ENCODE data around the gene KRTAP27-1.

The KRTAP27-1 gene, protein sequence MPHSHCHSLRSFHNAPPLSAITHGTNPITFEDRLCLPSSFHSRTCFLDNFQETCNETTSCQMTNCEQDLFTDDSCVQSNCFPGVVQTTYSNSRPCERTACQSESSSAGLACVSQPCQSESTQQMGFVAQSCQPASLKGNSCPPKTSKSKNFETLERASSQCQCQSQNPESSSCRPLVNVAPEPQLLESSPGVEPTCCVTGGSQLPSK

DNA sequence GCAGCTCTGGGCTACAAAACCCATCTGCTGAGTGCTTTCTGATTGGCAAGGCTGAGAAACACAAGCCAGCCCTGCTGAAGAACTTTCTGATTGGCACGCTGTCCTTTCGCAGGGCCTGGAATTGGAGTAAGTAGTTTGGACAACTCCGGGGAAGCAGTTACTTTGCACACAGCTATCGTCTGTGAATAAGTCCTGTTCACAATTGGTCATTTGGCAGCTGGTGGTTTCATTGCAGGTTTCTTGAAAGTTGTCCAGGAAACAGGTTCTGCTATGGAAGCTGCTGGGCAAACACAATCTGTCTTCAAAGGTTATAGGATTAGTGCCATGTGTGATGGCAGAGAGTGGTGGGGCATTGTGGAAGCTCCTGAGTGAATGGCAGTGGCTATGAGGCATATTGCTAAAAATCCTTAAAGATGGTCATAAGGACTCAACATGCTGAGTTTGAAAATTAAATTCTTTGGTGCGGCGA lies at the start of gene KRTAP27-1:
TSS of gene KRTAP27-1 (minus strand) at position 419 of the 469 bp plus-strand sequence. CDS start at position 393, 26 bp downstream.
- DNase-seq (ENCODE audit: low spot score): no peak

GRCh38 chr21:30382201-30382600 lies 44.7 kb upstream of the KRTAP27-1 start:
- no peak for DNase-seq (ENCODE audit: low spot score)

DNA sequence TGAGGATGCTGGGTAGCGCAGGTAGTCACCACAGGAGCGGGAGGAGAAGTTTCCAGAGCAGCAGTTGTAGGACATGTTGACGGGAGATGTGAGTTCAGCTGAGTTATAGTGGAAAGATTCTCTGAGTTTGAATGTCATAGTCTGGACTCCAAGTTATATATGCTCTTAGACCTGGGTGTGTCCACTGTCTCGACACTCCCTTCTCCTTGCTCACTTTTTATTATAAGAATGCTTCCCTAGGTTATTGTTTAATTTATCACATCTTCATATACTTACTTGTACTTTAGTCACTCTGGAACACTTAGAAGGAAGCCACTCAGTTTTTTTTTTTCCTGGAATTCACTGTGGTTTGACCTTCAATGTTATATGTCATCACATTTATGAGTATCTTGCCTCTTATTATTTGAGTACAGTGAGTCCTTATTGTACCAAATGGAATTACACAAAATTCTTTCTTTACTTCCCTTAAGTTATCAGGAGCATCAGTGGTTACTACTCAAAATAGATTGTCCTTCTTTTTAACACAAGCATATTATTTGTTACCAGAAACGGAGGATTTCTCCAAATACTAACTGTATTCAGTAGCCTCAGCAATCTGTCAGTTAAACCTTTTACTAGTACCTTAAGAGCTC lies 34.8 kb upstream of the KRTAP27-1 start, which contains the start of gene KRTAP13-2:
TSS of gene KRTAP13-2 (minus strand) at position 133 of the 632 bp plus-strand sequence. CDS start at position 75, 58 bp downstream.
- DNase-seq (ENCODE audit: low spot score): no peak

DNA sequence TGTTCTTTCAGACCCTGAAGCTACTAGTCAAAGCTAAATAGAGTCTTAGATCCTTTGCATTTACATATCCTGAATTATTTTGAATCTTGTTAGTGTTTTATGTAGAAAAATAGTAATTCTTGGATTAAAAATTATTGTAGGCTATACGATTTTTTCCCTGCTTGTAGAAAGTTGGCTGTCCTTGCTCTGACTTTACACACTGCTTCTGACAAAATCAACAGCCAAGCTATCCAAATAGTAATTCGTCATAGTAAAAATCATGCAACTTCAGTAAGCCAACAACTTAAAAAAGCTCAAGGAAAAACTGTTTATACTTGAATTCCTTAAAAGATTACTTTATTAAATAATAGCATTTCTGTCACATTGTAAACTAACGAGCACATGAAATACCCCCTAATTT lies 18.4 kb upstream of the KRTAP27-1 start:
- DNase-seq (ENCODE audit: low spot score): no peak

DNA sequence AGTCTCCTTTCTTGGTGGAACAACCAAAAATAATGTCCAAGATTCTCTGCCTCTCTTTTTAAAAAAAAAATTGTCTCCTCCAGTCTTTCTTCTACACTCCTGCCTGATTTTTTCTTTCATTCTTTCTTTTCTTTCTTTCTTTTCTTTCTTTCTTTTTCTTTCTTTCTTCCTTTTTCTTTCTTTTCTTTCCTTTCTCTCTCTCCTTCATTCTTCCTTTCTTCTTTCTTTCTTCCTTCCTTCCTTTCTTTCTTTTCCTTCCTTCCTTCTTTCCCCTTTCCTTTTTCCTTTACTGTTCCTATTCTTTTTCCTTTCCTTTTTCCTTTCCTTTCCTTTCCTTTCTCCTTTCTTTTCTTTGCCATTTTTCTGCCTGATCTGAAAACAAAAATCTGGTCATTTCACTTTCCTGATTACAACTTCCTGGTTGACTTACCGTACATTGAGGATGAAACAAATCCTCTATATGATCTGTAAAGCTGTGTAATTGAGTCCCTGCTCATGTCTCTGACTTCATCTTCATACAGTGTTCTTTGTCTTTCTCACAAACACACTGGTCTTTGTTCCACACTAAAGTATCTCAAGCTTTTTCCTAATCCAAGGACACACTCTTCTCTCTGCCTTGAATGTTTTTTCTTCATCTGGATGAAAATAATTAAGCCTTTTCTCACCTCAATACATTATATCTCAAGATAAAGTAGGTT lies 17.0 kb upstream of the KRTAP27-1 start:
- DNase-seq (ENCODE audit: low spot score): no peak

GRCh38 chr21:30351534-30351933 lies 14.0 kb upstream of the KRTAP27-1 start:
- DNase-seq (ENCODE audit: low spot score): no peak

DNA sequence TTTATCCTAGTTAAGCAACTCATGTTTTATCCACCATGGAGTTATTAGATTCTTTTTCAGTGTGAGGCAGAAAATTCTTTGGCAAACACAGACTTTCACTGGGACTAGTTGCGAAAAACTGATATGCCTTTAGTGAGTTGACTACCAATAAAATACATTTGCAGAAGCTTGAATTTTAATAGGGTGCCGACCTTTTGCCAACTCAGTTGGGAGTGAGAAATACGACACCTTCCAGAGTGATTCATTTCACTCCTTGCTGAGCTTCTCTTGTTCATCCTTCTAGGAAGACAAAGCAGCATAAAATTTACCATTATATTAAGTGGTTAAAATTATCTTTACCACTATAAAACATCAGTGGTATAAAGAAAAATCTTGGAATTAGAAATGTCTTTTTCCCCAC lies 12.1 kb upstream of the KRTAP27-1 start:
- DNase-seq (ENCODE audit: low spot score): no peak

DNA sequence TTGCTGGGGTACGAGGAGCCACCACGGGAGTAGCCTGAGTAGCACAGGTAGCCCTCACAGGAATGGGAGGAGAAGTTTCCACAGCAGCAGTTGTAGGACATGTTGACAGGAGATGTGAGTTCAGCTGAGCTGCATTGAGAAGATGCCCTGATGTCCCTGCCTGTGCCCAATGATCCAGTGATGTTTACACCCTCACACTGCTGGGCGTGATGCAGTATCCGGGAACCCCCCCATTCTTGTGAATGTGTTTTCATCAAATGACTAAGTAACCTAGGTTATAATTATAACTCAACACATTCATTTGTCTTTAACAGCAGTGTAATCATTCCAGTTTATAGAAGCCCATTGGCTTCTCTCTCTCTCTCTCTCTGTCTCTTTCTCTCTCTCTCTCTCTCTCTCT lies 11.0 kb upstream of the KRTAP27-1 start, which contains the start of gene KRTAP23-1:
TSS of gene KRTAP23-1 (minus strand) at position 101 of the 400 bp plus-strand sequence. CDS start at position 101, 0 bp downstream.
- DNase-seq (ENCODE audit: low spot score): no peak

DNA sequence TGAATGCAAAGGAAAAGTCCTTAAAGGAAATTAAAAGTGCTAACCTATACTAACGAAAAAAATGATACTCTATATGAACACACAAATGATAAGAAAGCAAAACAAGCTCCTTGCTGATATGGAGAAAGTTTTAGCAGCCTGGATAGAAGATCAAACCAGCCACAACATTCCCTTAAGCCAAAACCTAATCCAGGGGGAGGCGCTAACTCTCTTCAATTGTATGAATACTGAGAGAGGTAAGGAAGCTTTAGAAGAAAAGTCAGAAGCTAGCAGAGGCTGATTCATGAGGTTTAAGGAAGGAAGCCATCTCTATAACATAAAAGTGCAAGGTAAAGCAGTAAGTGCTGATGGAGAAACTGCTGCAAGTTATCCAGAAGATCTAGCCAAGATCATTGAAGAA lies 7.5 kb upstream of the KRTAP27-1 start:
- no peak for DNase-seq (ENCODE audit: low spot score)

DNA sequence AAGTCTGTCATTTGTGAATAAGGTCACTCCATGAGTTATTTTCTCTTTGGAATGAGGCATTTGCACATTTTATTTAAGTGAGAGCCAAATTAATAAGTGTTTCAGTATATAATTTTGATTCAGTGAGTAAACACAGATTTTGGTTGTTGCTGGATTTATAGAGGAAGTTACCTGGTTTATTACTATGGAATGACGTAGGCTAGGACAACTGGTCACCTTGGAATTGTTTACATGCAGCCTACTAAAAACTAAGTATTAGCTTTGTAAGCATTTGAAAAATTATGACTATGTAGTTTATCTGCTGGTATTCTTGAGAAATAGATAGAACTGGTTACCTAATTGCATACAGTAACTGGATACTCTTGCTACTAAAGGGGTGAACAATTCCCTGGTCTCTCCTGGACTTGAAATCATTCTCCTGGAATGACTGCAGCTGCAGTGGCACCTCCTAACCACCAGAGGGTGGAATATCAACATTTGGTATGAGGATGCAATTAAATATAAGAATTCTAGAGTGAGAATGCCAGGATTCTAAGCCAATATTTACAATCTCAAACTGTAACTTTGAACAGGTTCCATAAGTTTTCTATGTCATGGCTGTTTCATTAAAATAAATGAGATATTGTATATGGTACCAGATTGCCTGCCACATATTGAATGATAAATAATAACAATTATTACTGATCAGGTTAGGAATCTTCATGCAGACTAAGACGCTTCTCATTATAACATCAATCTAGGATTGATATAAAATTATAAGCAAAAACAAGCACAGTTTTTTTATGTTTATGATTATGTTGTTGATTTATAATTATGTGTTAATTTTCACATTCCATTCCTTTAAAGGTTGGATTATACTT lies 3.5 kb upstream of the KRTAP27-1 start:
- peak; percentile 10 for DNase-seq (ENCODE audit: low spot score)

- DNase-seq (ENCODE audit: low spot score): no peak
These were observed 1.2 kb upstream of the KRTAP27-1 start for GRCh38 chr21:30338717-30339116.

DNA sequence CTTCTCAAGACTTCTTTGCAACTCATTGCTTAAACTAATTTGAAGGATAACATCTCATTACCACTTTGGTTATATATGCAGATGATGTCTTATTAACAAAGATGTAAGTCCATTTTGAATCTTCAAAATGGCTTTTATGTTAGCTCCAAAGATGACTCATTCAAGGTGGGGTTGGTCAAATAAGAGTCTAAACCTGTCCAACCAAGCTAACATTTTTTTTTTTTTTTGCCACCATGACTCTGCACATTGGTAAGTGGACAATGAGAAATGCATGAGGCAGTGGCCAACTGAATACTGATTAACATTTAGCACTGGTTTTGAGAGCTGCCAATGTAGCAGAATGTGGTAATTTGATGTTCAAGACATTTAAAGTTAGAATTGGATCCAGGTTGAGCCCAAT lies 278 bp upstream of the KRTAP27-1 start:
- no peak for DNase-seq (ENCODE audit: low spot score)

DNA sequence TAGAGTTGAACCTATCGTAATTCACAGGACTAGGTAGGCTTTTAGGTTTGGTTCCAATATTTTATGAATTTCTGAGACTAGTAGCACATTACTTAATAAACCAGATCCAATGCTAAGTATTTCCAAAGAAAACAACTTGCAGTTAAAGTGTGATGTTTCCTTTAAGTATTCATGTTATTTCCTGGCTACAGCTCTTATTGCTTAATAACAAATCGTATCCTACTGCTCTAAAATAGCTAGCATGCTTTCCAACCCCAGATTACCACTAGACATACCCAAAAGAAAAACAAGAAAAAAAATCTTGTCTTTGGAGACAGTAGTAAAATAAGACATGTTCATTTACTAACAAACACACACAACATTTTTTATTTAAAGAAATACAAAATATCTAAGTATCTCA lies 898 bp downstream of the KRTAP27-1 start:
- no peak for DNase-seq (ENCODE audit: low spot score)

GRCh38 chr21:30333736-30334135 lies 3.8 kb downstream of the KRTAP27-1 start:
- no peak for DNase-seq (ENCODE audit: low spot score)

GRCh38 chr21:30332681-30333080 lies 4.8 kb downstream of the KRTAP27-1 start:
- DNase-seq (ENCODE audit: low spot score): no peak

DNA sequence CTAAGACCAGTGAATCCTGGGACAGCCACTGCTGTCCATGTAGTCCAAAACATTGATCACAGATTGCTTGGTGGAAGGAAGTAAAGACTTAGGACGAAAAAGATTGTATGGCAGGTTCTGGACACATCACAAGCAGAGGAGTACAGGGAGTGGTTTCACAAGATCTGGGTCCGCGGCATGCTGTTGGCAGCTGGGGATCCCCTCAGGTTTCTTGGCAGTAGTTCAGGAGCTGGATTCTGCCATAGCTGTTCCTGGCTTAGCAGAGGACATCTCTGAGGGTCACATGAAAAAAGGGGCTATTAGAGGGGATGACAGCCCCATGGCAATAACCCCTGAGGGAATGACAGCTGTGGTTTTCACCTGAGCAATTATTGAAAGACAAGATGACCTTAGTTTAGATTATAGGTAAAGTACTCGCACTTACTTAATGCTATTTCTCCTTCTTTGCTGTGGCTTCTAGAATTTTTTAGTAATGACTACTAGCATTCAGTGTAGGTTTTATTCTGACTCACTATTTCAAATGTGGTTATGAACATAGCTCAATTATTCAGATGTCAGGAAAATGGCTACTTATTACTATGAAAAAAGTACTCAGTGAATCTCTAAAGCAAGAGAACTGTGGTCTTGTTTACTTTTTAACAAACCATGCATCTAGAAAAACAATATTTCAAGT lies 8.2 kb downstream of the KRTAP27-1 start:
- no peak for DNase-seq (ENCODE audit: low spot score)

GRCh38 chr21:30326390-30326789 lies 11.1 kb downstream of the KRTAP27-1 start:
- DNase-seq (ENCODE audit: low spot score): no peak

DNA sequence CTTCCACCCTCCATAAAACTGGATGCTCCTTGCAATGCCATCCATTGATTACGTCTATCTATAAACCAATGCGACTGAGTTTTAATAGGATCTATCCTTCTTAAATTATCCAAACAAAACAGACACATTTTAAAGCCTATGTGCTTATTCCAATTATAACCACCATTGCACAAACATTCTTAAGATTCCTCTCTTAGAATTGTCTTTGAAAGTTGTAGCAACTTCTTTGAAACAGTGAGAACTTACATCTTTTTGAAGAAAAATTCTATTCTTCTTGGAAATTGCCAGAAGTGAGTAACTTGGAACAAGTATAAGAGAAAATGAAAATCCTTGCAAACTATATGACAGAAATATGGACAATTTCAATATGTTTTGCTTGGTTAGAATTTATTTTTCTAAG lies 17.3 kb downstream of the KRTAP27-1 start, which contains the start of gene KRTAP26-1:
TSS of gene KRTAP26-1 (minus strand) at position 101 of the 400 bp plus-strand sequence. CDS start 280 bp downstream, outside the sequence.
- no peak for DNase-seq (ENCODE audit: low spot score)

DNA sequence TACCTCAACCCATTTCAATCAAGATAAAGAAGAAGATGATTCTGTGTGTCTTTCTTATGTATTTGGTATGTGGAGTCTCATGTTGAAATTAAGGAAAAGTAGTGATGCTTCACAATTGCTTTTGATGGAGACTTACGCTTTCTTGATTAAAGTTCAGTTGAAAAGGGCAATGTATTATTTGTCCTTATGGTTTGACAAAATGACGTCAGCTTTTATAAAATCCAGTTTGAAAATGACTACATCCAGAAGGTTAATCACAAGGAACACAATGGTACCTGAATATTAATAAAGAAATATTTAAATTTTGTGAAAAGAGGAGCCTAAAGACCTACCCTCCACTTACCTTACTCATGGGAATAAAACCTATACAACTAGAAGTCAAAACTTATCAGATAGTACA lies 21.8 kb downstream of the KRTAP27-1 start:
- DNase-seq (ENCODE audit: low spot score): no peak

GRCh38 chr21:30306884-30307283 lies 30.6 kb downstream of the KRTAP27-1 start:
- no peak for DNase-seq (ENCODE audit: low spot score)

DNA sequence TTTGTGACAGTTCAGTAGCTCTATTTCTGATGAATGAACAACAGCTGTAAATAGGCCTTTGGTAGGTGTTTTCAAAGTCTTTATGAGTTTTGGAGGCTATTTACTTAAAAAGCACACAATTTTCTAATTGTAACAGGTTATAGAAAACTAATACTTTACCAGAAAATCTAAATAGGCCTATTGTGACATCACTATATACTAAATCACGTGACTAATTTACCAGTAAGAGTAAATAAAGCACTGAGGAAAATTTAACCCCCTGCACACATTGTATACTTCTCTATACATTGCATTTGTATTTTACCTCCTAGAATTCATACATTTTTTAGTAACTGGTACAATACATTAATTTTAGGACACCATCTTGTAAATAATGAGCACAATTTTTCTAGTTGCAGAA lies 32.4 kb downstream of the KRTAP27-1 start:
- DNase-seq (ENCODE audit: low spot score): no peak

All from CD4-positive, alpha-beta T cell treated with Interleukin-6 at 100 ng/mL for 8 hours (primary cell).